Gastrocnemius medialis (tissue), 4 donors: ENCODE measurements around the gene PFKP. TPM values are rescaled to one million over a fixed set of nuclear protein-coding genes. Genes with fewer than 3 reads are reported as not detected.
A peak's percentile ranks its signal among the peaks of the same experiment; 100 is the strongest.
"Not testable (repeated sequence)": the region's sequence is repeated elsewhere in the genome, so short reads cannot be mapped to it uniquely, and the experiment has no call there.

Experiments used
- ATAC-seq, 2 donors: fragments of 150-250 bp; one replicate each; pipeline ENCODE4 v1.9.1; 2016
- DNase-seq, 2 donors: peaks; one replicate each; pipeline ENCODE4 v3.0.0-alpha.2; 2019
- H3K27ac ChIP-seq, 4 donors: fragments of 200-600 bp; sonication (generic); 1 replicate in 1 of 4; 2 replicates in 3 of 4; pipeline ENCODE4 v1.5.1; 2016 to 2018; ENCODE audit warnings: mild to moderate bottlenecking in 2 of 4, moderate library complexity in 1 of 4
- H3K27me3 ChIP-seq, 3 donors: fragments of 200-600 bp; sonication (generic) in 2 of 3; 1 replicate in 1 of 3; 2 replicates in 2 of 3; pipeline versions ENCODE4 v1.5.1 to v1.6.0; 2016 to 2019; ENCODE audit warnings: mild to moderate bottlenecking in 1 of 3, moderate library complexity in 1 of 3
- H3K36me3 ChIP-seq, 2 donors: fragments of 200-600 bp; sonication (generic) in 1 of 2; one replicate each; pipeline ENCODE4 v1.5.1; 2017 to 2018
- H3K4me1 ChIP-seq, 2 donors: fragments of 200-600 bp; sonication (generic) in 1 of 2; one replicate each; pipeline ENCODE4 v1.5.1; 2016 to 2017; ENCODE audit warnings: mild to moderate bottlenecking in 2 of 2
- H3K4me3 ChIP-seq, 4 donors: fragments of 200-600 bp; sonication (generic) in 3 of 4; 1 replicate in 1 of 4; 2 replicates in 3 of 4; pipeline ENCODE4 v1.5.1; 2016 to 2019; ENCODE audit warnings: mild to moderate bottlenecking in 2 of 4
- H3K9me3 ChIP-seq, 3 donors: fragments of 200-600 bp; sonication (generic) in 2 of 3; 1 replicate in 1 of 3; 2 replicates in 2 of 3; pipeline ENCODE4 v1.5.1; 2016 to 2019
- POLR2A ChIP-seq, 2 donors: fragments of 450-650 bp; IDR thresholded peaks; one replicate each; pipeline ENCODE4 v1.6.1; 2017; ENCODE audit warnings: antibody characterized with exemption in 2 of 2, mild to moderate bottlenecking in 2 of 2, moderate library complexity in 2 of 2
- in situ Hi-C, 4 donors: fragments of 200-750 bp; cut with MboI; loops; one replicate each; pipeline versions ENCODE4 v1.15.0 to v1.8.0; 2017; ENCODE audit warnings: low sequenced_read_pairs in 4 of 4
- intact Hi-C: fragments of 100-400 bp; cut with DNase I; formaldehyde crosslinking; loops from one replicate; pipeline ENCODE4 v1.15.1; 2023; ENCODE audit warnings: low total_unique reads
- total RNA-seq, 4 donors: library from RNA; depleted of rRNA; stranded (reverse); fragments of >200 nt; gene quantifications; one replicate each; pipeline versions ENCODE4 v1.1.0 to v1.2.3, GENCODE V29; 2016
- TF ChIP-seq, protein P1 (sequence below), 5 experiments: fragments of 450-650 bp in 3 of 5; fragments of 200-600 bp in 2 of 5; sonication (generic) in 2 of 5; IDR thresholded peaks in 4 of 5; conservative IDR thresholded peaks in 1 of 5; 1 replicate in 4 of 5; 2 replicates in 1 of 5; pipeline ENCODE4 v1.5.1; 2016 to 2019; ENCODE audit warnings: antibody characterized with exemption in 5 of 5, mild to moderate bottlenecking in 3 of 5, moderate library complexity in 3 of 5

Gene PFKP
- total RNA-seq, 4 donors from 2014 or later = 21.3 to 171 (median 38.9) TPM

DNA sequence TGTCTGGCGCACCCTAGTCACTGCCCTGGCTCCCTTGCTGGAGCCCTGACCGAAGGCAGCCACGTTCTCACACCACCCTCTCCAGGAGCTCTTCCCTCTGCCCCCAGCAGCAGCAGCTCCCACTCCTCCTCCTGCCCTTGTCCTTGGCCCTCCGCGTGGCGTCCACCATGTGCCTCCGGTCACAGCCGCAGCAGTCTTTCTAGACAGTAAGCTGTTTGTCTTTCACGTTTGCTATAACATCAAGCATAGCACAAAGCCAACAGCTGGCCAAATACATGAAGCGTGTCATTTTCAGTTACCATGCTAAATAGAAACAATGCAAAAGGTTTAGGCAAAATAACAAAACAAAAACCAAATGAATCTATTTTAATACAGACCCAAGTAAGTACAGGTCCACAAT, 101.9 kb downstream of the PFKP start:
- no peak for TF ChIP-seq POLR2A (IDR thresholded peaks at IDR 0.05)
- TF ChIP-seq, protein P1, sequence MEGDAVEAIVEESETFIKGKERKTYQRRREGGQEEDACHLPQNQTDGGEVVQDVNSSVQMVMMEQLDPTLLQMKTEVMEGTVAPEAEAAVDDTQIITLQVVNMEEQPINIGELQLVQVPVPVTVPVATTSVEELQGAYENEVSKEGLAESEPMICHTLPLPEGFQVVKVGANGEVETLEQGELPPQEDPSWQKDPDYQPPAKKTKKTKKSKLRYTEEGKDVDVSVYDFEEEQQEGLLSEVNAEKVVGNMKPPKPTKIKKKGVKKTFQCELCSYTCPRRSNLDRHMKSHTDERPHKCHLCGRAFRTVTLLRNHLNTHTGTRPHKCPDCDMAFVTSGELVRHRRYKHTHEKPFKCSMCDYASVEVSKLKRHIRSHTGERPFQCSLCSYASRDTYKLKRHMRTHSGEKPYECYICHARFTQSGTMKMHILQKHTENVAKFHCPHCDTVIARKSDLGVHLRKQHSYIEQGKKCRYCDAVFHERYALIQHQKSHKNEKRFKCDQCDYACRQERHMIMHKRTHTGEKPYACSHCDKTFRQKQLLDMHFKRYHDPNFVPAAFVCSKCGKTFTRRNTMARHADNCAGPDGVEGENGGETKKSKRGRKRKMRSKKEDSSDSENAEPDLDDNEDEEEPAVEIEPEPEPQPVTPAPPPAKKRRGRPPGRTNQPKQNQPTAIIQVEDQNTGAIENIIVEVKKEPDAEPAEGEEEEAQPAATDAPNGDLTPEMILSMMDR (IDR thresholded peaks at IDR 0.05 in 4 of 5, conservative IDR thresholded peaks at IDR 0.05 in 1 of 5) = no peak
- Histone ChIP-seq H3K4me3 (no peak overlapping the region), H3K27me3 (no peaks in the 10 kb centered on the region), H3K27ac (no peak overlapping the region), H3K4me1 (peaks cover 6 to 8% of the 10 kb centered on the region in 2 donors), H3K9me3 (no peaks in the 10 kb centered on the region), H3K36me3 (peaks cover 0 to 59% of the 10 kb centered on the region in 2 donors)
- DNase-seq (no peak), ATAC-seq (no peak)
- in situ Hi-C loops = no loop called here
- intact Hi-C loops = no loop called here

GRCh38 chr10:3169673-3170072, 102.3 kb downstream of the PFKP start:
- ATAC-seq (no peak), DNase-seq (no peak)
- Histone ChIP-seq H3K9me3 (no peaks in the 10 kb centered on the region), H3K36me3 (peaks cover 0 to 55% of the 10 kb centered on the region in 2 donors), H3K27me3 (no peaks in the 10 kb centered on the region), H3K4me3 (no peak overlapping the region), H3K27ac (no peak overlapping the region), H3K4me1 (peaks cover 6 to 8% of the 10 kb centered on the region in 2 donors)
- in situ Hi-C loops (no loop called here), intact Hi-C loops (no loop called here)
- TF ChIP-seq, protein P1 (IDR thresholded peaks at IDR 0.05 in 4 of 5, conservative IDR thresholded peaks at IDR 0.05 in 1 of 5) = no peak
- no peak for TF ChIP-seq POLR2A (IDR thresholded peaks at IDR 0.05)

DNA sequence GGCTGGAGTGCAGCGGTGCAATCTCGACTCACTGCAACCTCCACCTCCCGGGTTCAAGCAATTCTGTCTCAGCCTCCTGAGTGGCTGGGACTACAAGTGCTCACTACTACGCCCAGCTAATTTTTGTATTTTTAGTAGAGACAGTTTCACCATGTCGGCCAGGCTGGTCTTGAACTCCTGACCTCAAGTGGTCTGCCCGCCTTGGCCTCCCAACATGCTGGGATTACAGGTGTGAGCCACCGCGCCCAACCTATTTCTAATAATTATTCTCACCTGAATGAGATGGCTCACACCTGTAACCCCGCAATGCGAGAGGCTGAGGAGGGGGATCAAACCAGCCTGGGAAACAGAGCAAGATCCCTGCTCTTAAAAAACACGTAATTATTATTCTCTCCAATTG, 104.1 kb downstream of the PFKP start:
- intact Hi-C loops, H3K4me1 ChIP-seq, ATAC-seq, in situ Hi-C loops, DNase-seq, H3K27me3 ChIP-seq, H3K9me3 ChIP-seq: not testable (repeated sequence)
- H3K36me3 ChIP-seq = peaks cover 0 to 37% of the 10 kb centered on the region in 2 donors
- peak overlapping the region; percentile 68 to 90 (median 80) for H3K4me3 ChIP-seq
- peak overlapping the region in 3 of 4 donors; percentile 85 to 95 (median 92) for H3K27ac ChIP-seq

DNA sequence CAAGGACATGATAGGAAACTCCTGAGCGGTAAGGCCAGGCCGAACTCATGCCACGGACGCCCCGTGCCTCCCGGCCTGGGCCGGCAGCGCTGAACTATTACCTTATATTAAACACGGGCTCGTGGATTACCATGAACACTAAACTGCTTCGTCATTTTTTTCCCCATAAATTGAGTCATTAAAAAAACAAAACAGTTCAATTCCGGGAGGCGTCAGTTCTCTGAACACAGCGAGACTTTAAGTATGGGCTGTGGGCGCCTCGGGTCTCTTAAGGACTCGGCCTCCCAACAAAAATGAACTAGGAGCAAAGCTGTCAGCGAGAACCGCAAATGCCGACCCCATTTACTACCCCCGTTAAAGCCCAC, 104.7 kb downstream of the PFKP start:
- ATAC-seq (peak; percentile 11 to 14), DNase-seq (no peak)
- peaks cover 6 to 8% of the 10 kb centered on the region in 2 donors for H3K4me1 ChIP-seq
- intact Hi-C loops = loop anchor here (1.0 to 2.0 kb wide), 3 partner anchors 35 to 104 kb away; no protein-coding TSS in a partner anchor
- no peaks in the 10 kb centered on the region for H3K9me3 ChIP-seq
- H3K27ac ChIP-seq = peak overlapping the region; percentile 85 to 95 (median 90)
- H3K4me3 ChIP-seq = peak overlapping the region; percentile 68 to 90 (median 80)
- H3K36me3 ChIP-seq = peaks cover 0 to 31% of the 10 kb centered on the region in 2 donors
- H3K27me3 ChIP-seq = no peaks in the 10 kb centered on the region
- no peak for TF ChIP-seq POLR2A (IDR thresholded peaks at IDR 0.05)
- TF ChIP-seq, protein P1 (IDR thresholded peaks at IDR 0.05 in 4 of 5, conservative IDR thresholded peaks at IDR 0.05 in 1 of 5) = no peak
- in situ Hi-C loops = no loop called here

DNA sequence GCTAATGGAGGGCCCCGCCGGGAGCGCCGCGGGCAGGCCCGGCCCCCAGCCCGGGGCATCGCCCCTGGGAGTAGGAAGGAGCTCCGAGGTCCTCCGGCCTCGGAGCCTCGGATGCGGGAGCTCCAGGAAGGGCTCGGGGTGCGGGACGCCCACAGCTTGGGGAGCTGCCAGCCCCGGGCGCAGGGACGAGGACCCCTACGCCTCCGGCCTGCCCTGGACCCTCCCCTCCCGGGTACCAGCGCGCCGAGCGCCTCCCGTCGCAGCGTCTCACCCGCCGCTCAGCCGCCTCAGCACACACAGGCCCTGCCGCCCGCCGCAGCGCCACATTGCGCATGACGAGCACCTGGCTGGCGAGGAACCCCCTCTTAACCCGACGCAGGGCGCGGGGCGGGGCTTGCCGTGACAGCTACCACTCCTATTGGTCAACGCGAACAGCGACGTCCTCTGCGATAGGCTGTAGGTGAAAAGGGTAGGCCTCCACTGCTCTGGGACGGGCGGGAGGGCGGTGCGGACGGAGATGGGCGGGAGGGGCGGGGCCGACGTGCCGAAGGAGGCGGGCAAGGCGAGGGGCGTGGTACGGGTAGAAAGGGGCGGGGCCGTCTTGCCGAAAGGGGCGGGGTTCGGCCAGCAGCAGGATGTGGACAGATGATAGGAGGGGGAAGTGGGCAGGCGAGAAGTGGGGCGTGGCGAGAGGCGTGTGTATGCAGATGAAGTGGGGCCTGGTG, 105.3 kb downstream of the PFKP start, which contains the start of gene PITRM1:
Gene PITRM1 (minus strand): TSS at position 337 of the 725 bp plus-strand sequence. CDS start 10 bp downstream, at position 327.
- peak within 1 kb of the TSS; percentile 85 to 95 (median 90) for H3K27ac ChIP-seq
- TF ChIP-seq, protein P1 (IDR thresholded peaks at IDR 0.05 in 4 of 5, conservative IDR thresholded peaks at IDR 0.05 in 1 of 5) = no peak
- peak; percentile 99 for TF ChIP-seq POLR2A (IDR thresholded peaks at IDR 0.05)
- in situ Hi-C loops = no loop called here

More for the DNA sequence above, 105.3 kb downstream of the PFKP start, which contains the start of gene PITRM1:
- DNase-seq (peak; percentile 99), ATAC-seq (peak; percentile 97 to 99)
- Histone ChIP-seq H3K4me1 (peaks cover 6 to 8% of the 10 kb centered on the region in 2 donors), H3K4me3 (peak within 1 kb of the TSS; percentile 68 to 90 (median 80)), H3K9me3 (no peaks in the 10 kb centered on the region), H3K36me3 (peaks cover 0 to 26% of the 10 kb centered on the region in 2 donors), H3K27me3 (no peaks in the 10 kb centered on the region)
- intact Hi-C loops = loop anchor here (1.0 to 2.0 kb wide), 3 partner anchors 35 to 104 kb away; no protein-coding TSS in a partner anchor
